CD4-positive, alpha-beta memory T cell (primary cell): ENCODE measurements around the gene ARHGAP20. TPM values are rescaled to one million over a fixed set of nuclear protein-coding genes. Genes with fewer than 3 reads are reported as not detected.

ENCODE experiments used
- CTCF ChIA-PET: fragments of 350-600 bp; sonication (Branson Sonifier 250); formaldehyde crosslinking; loops from one replicate; lab custom pipeline; 2021; ENCODE audit warnings: inconsistent platforms; ENCODE audit not compliant: partially characterized antibody; lab: Charles Lee
- POLR2A ChIA-PET: fragments of 350-600 bp; sonication (Branson Sonifier 250); formaldehyde crosslinking; loops from one replicate; lab custom pipeline; 2021; ENCODE audit not compliant: partially characterized antibody; lab: Charles Lee
- DNase-seq, 5 donors: peaks; one replicate each; pipeline versions ENCODE4 v3.0.0 to v3.0.0-alpha.2; 2020 to 2022; ENCODE audit warnings: mixed read lengths in 1 of 5
- H3K27ac ChIP-seq: one replicate; pipeline ENCODE4 v1.7.0; 2013; ENCODE audit warnings: low read depth, low read length
- H3K27me3 ChIP-seq: 2 replicates; pipeline ENCODE4 v1.7.0; 2013; ENCODE audit warnings: mild to moderate bottlenecking, low read length, moderate library complexity; ENCODE audit not compliant: insufficient read depth
- H3K36me3 ChIP-seq: 2 replicates; pipeline ENCODE4 v1.7.0; 2013; ENCODE audit warnings: mild to moderate bottlenecking, low read length, moderate library complexity; ENCODE audit not compliant: insufficient read depth
- H3K4me1 ChIP-seq: 2 replicates; pipeline ENCODE4 v1.7.0; 2013; ENCODE audit warnings: mild to moderate bottlenecking, low read length, moderate library complexity; ENCODE audit not compliant: insufficient read depth
- H3K4me3 ChIP-seq, 2 donors: one replicate each; pipeline ENCODE4 v1.7.0; 2013; ENCODE audit warnings: low read length in 2 of 2, mild to moderate bottlenecking in 1 of 2
- H3K9me3 ChIP-seq, 2 donors: one replicate each; pipeline ENCODE4 v1.7.0; 2013; ENCODE audit warnings: low read length in 2 of 2, control low read depth in 1 of 2; ENCODE audit not compliant: control insufficient read depth in 1 of 2
- H3K27ac Mint-ChIP-seq, 7 donors: one replicate each; pipeline ENCODE4 v1.8.0; 2020 to 2021; ENCODE audit warnings: mixed read lengths in 7 of 7, mild to moderate bottlenecking in 6 of 7, inconsistent platforms in 3 of 7, moderate library complexity in 3 of 7
- H3K27me3 Mint-ChIP-seq, 2 donors: one replicate each; pipeline ENCODE4 v1.8.0; 2020 to 2021; ENCODE audit warnings: mixed read lengths in 2 of 2
- H3K36me3 Mint-ChIP-seq, 2 donors: one replicate each; pipeline ENCODE4 v1.8.0; 2020 to 2021; ENCODE audit warnings: mixed read lengths in 2 of 2, inconsistent platforms in 1 of 2, mild to moderate bottlenecking in 1 of 2
- H3K4me1 Mint-ChIP-seq, 4 donors: one replicate each; pipeline ENCODE4 v1.8.0; 2020 to 2021; ENCODE audit warnings: mixed read lengths in 4 of 4, mild to moderate bottlenecking in 1 of 4
- H3K4me3 Mint-ChIP-seq, 8 donors: one replicate each; pipeline ENCODE4 v1.8.0; 2020 to 2021; ENCODE audit warnings: mixed read lengths in 8 of 8, mild to moderate bottlenecking in 7 of 8, moderate library complexity in 6 of 8, inconsistent platforms in 3 of 8
- H3K9me3 Mint-ChIP-seq, 8 donors: one replicate each; pipeline ENCODE4 v1.8.0; 2020 to 2021; ENCODE audit warnings: mixed read lengths in 8 of 8, mild to moderate bottlenecking in 5 of 8, inconsistent platforms in 3 of 8, moderate library complexity in 1 of 8
- intact Hi-C: fragments of 100-400 bp; cut with micrococcal nuclease; formaldehyde crosslinking; loops from one replicate; pipeline ENCODE4 v1.15.1; 2023
- polyA plus RNA-seq, 2 donors: library from polyadenylated mRNA; unstranded; fragments of 300-500 nt; fragmentation: Illumina TruSeq; gene quantifications; one replicate each; pipeline ENCODE4 v1.2.3, GENCODE V29; 2021
- total RNA-seq, 2 experiments: library from RNA; stranded (reverse); gene quantifications; one replicate each; pipeline ENCODE4 v1.2.3, GENCODE V29; 2021

Gene ARHGAP20
- total and polyA plus RNA-seq, 4 experiments from 2014 or later = 0.04 to 0.17 (median 0.09) TPM; not detected in 1

- Histone ChIP-seq H3K27me3 (no peaks in the 10 kb centered on the region), H3K4me1 (no peaks in the 10 kb centered on the region), H3K4me3 (no peak overlapping the region), H3K36me3 (no peaks in the 10 kb centered on the region), H3K9me3 (no peaks in the 10 kb centered on the region), H3K27ac (no peak overlapping the region)
- intact Hi-C loops = no loop called here
- ChIA-PET POLR2A (no interaction called here), CTCF (no interaction called here)
- no peak for DNase-seq
- no peaks in the 10 kb centered on the region for H3K36me3 Mint-ChIP-seq
- H3K27me3 Mint-ChIP-seq = peaks cover 0 to 1% of the 10 kb centered on the region in 2 donors
- no peak overlapping the region for H3K4me3 Mint-ChIP-seq
- H3K9me3 Mint-ChIP-seq = peaks cover 3 to 25% (median 19%) of the 10 kb centered on the region in 8 donors
- no peak overlapping the region for H3K27ac Mint-ChIP-seq
- no peaks in the 10 kb centered on the region for H3K4me1 Mint-ChIP-seq
Measured at GRCh38 chr11:110752890-110753289, 40.7 kb upstream of the ARHGAP20 start.

DNA sequence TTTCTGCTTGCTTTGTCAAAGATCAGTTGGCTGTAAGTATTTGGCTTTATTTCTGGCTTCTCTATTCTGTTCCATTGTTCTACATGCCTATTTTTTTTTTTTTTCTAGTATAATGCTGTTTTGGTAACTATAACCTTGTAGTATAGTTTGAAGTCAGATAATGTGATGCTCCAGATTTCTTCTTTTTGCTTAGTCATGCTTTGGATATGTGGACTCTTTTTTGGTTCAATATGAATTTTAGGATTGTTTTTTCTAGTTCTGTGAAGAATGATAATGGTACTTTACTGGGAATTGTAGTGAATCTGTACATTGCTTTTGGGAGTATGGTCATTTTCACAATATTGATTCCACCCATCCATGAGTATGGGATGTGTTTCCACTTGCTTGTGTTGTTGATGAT lies 37.9 kb upstream of the ARHGAP20 start:
- H3K9me3 ChIP-seq = no peaks in the 10 kb centered on the region
- no peaks in the 10 kb centered on the region for H3K4me1 ChIP-seq
- no peak overlapping the region for H3K27ac ChIP-seq
- Mint-ChIP-seq H3K4me1 (no peaks in the 10 kb centered on the region), H3K27me3 (no peaks in the 10 kb centered on the region), H3K36me3 (no peaks in the 10 kb centered on the region), H3K9me3 (peaks cover 0 to 25% (median 19%) of the 10 kb centered on the region in 8 donors), H3K27ac (no peak overlapping the region), H3K4me3 (no peak overlapping the region)
- CTCF ChIA-PET = no interaction called here
- H3K36me3 ChIP-seq = no peaks in the 10 kb centered on the region
- DNase-seq = no peak
- POLR2A ChIA-PET = no interaction called here
- H3K4me3 ChIP-seq = no peak overlapping the region
- H3K27me3 ChIP-seq = no peaks in the 10 kb centered on the region
- intact Hi-C loops = no loop called here

DNA sequence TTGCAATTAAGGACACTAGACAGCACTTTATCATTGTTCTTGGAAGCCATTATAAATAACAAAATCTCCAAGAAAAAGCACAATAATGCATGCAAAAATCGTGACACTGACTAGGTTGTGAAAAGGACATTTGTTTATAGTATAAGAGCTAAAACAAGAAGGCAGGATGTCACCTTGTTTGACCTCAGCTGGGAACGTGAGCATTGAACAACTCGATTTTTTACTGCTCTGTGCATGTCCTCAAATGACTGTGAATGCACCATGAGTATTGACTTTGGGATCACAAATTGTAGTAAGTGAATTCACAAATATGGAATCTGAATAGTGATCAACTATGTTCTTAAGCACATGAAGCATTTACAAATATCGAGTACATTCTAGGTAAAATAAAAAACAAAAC lies 35.3 kb upstream of the ARHGAP20 start:
- DNase-seq = no peak
- intact Hi-C loops = no loop called here
- Mint-ChIP-seq H3K9me3 (peaks cover 0 to 12% (median 6%) of the 10 kb centered on the region in 8 donors), H3K27me3 (no peaks in the 10 kb centered on the region), H3K4me1 (no peaks in the 10 kb centered on the region), H3K27ac (no peak overlapping the region), H3K4me3 (no peak overlapping the region), H3K36me3 (no peaks in the 10 kb centered on the region)
- H3K4me1 ChIP-seq = no peaks in the 10 kb centered on the region
- H3K27me3 ChIP-seq = no peaks in the 10 kb centered on the region
- no peaks in the 10 kb centered on the region for H3K9me3 ChIP-seq
- ChIA-PET CTCF (no interaction called here), POLR2A (no interaction called here)
- no peak overlapping the region for H3K27ac ChIP-seq
- H3K36me3 ChIP-seq = no peaks in the 10 kb centered on the region
- H3K4me3 ChIP-seq = no peak overlapping the region

DNA sequence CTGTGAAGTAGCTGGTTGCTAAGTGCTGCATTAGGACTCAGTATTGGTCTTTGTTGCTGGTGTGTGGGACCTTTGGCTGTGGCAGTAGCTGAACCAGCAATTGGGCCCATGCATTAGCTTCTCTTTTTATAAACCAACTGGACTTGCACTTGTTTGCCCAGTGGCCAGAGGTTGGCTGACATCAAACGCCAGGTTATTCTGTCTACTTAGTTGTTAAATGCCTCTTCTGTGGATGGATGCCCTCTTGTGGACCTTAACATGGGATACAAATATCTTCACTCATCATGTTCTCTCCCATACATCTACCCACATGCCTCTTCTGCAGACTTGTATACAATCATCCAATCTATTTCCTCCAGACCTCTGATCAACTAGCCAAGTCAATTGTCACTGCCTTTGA lies 26.4 kb upstream of the ARHGAP20 start:
- CTCF ChIA-PET = no interaction called here
- DNase-seq = no peak
- no peaks in the 10 kb centered on the region for H3K36me3 ChIP-seq
- POLR2A ChIA-PET = no interaction called here
- Mint-ChIP-seq H3K27ac (no peak overlapping the region), H3K36me3 (no peaks in the 10 kb centered on the region), H3K27me3 (peaks cover 4 to 5% of the 10 kb centered on the region in 2 donors), H3K4me3 (no peak overlapping the region), H3K9me3 (no peaks in the 10 kb centered on the region), H3K4me1 (no peaks in the 10 kb centered on the region)
- H3K9me3 ChIP-seq = no peaks in the 10 kb centered on the region
- no peaks in the 10 kb centered on the region for H3K27me3 ChIP-seq
- H3K4me1 ChIP-seq = no peaks in the 10 kb centered on the region
- intact Hi-C loops = no loop called here
- H3K27ac ChIP-seq = no peak overlapping the region
- no peak overlapping the region for H3K4me3 ChIP-seq

GRCh38 chr11:110737593-110737992 lies 25.4 kb upstream of the ARHGAP20 start:
- no peak overlapping the region for H3K4me3 Mint-ChIP-seq
- ChIA-PET CTCF (no interaction called here), POLR2A (no interaction called here)
- H3K4me3 ChIP-seq = no peak overlapping the region
- DNase-seq = no peak
- no peaks in the 10 kb centered on the region for H3K4me1 Mint-ChIP-seq
- intact Hi-C loops = no loop called here
- no peaks in the 10 kb centered on the region for H3K27me3 ChIP-seq
- H3K36me3 Mint-ChIP-seq = no peaks in the 10 kb centered on the region
- no peaks in the 10 kb centered on the region for H3K9me3 Mint-ChIP-seq
- no peaks in the 10 kb centered on the region for H3K9me3 ChIP-seq
- H3K4me1 ChIP-seq = no peaks in the 10 kb centered on the region
- H3K36me3 ChIP-seq = no peaks in the 10 kb centered on the region
- H3K27ac ChIP-seq = no peak overlapping the region
- H3K27me3 Mint-ChIP-seq = peaks cover 4 to 5% of the 10 kb centered on the region in 2 donors
- H3K27ac Mint-ChIP-seq = no peak overlapping the region

GRCh38 chr11:110736171-110736553 lies 23.9 kb upstream of the ARHGAP20 start:
- intact Hi-C loops = no loop called here
- Mint-ChIP-seq H3K36me3 (no peaks in the 10 kb centered on the region), H3K27me3 (peaks cover 4 to 5% of the 10 kb centered on the region in 2 donors), H3K4me1 (no peaks in the 10 kb centered on the region), H3K4me3 (no peak overlapping the region), H3K9me3 (no peaks in the 10 kb centered on the region), H3K27ac (no peak overlapping the region)
- Histone ChIP-seq H3K36me3 (no peaks in the 10 kb centered on the region), H3K27me3 (no peaks in the 10 kb centered on the region), H3K4me3 (no peak overlapping the region), H3K4me1 (no peaks in the 10 kb centered on the region), H3K9me3 (no peaks in the 10 kb centered on the region), H3K27ac (no peak overlapping the region)
- ChIA-PET CTCF (no interaction called here), POLR2A (no interaction called here)
- DNase-seq = no peak

GRCh38 chr11:110735455-110736170 lies 23.4 kb upstream of the ARHGAP20 start:
- no peak overlapping the region for H3K4me3 Mint-ChIP-seq
- no peak overlapping the region for H3K27ac Mint-ChIP-seq
- ChIA-PET POLR2A (no interaction called here), CTCF (no interaction called here)
- Histone ChIP-seq H3K27me3 (no peaks in the 10 kb centered on the region), H3K4me3 (no peak overlapping the region), H3K9me3 (no peaks in the 10 kb centered on the region), H3K4me1 (no peaks in the 10 kb centered on the region), H3K36me3 (no peaks in the 10 kb centered on the region), H3K27ac (no peak overlapping the region)
- no peaks in the 10 kb centered on the region for H3K9me3 Mint-ChIP-seq
- intact Hi-C loops = no loop called here
- no peaks in the 10 kb centered on the region for H3K4me1 Mint-ChIP-seq
- no peak for DNase-seq
- peaks cover 4 to 7% of the 10 kb centered on the region in 2 donors for H3K27me3 Mint-ChIP-seq
- H3K36me3 Mint-ChIP-seq = no peaks in the 10 kb centered on the region
